Hepatocyte (in vitro differentiated cells): ENCODE results near the gene E2F3. TPM values are rescaled to one million over a fixed set of nuclear protein-coding genes. Genes with fewer than 3 reads are reported as not detected.

Experiments used
- DNase-seq: peaks from one replicate; pipeline ENCODE4 v3.0.0-alpha.2; 2016; ENCODE audit warnings: low spot score
- H2AFZ ChIP-seq: fragments of 200-600 bp; sonication (generic); 2 replicates; pipeline ENCODE4 v1.6.0; 2016; ENCODE audit warnings: antibody characterized with exemption, mild to moderate bottlenecking
- H3K27ac ChIP-seq: fragments of 200-600 bp; sonication (generic); 2 replicates; pipeline ENCODE4 v1.5.1; 2016; ENCODE audit warnings: mild to moderate bottlenecking
- H3K27me3 ChIP-seq: fragments of 200-600 bp; sonication (generic); 2 replicates; pipeline ENCODE4 v1.6.1; 2016
- H3K36me3 ChIP-seq: fragments of 200-600 bp; sonication (generic); replicated peaks from 2 replicates; pipeline ENCODE4 v1.5.1; 2016; ENCODE audit warnings: low read depth; ENCODE audit not compliant: insufficient read depth
- H3K4me1 ChIP-seq: fragments of 200-600 bp; sonication (generic); 2 replicates; pipeline ENCODE4 v1.5.1; 2016; ENCODE audit warnings: mild to moderate bottlenecking, moderate library complexity; ENCODE audit not compliant: insufficient read depth
- H3K4me2 ChIP-seq: fragments of 200-600 bp; sonication (generic); 2 replicates; pipeline ENCODE4 v1.6.0; 2016
- H3K4me3 ChIP-seq: fragments of 200-600 bp; sonication (generic); 2 replicates; pipeline ENCODE4 v1.5.1; 2016; ENCODE audit warnings: mild to moderate bottlenecking
- H3K79me2 ChIP-seq: fragments of 200-600 bp; sonication (generic); 2 replicates; pipeline ENCODE4 v1.6.0; 2017; ENCODE audit warnings: mild to moderate bottlenecking
- H3K9me2 ChIP-seq: fragments of 200-600 bp; sonication (generic); replicated peaks from 2 replicates; pipeline ENCODE4 v1.6.0; 2017; ENCODE audit warnings: mild to moderate bottlenecking; ENCODE audit not compliant: insufficient read depth
- H3K9me3 ChIP-seq: fragments of 200-600 bp; sonication (generic); 2 replicates; pipeline ENCODE4 v1.5.1; 2016; ENCODE audit warnings: low read depth, mild to moderate bottlenecking
- H4K20me1 ChIP-seq: fragments of 200-600 bp; sonication (generic); 2 replicates; pipeline ENCODE4 v1.6.0; 2016; ENCODE audit warnings: mild to moderate bottlenecking; ENCODE audit not compliant: insufficient read depth, poor library complexity, severe bottlenecking
- EZH2 ChIP-seq: fragments of 200-600 bp; sonication (generic); IDR thresholded peaks from 2 replicates; pipeline ENCODE4 v1.6.1; 2016; ENCODE audit warnings: antibody characterized with exemption, mild to moderate bottlenecking, borderline replicate concordance
- EZH2phosphoT487 ChIP-seq: fragments of 200-600 bp; sonication (generic); IDR thresholded peaks from one replicate; pipeline ENCODE4 v1.6.1; 2018; ENCODE audit warnings: antibody characterized with exemption, mild to moderate bottlenecking, low read depth, moderate library complexity; ENCODE audit not compliant: unreplicated experiment, severe bottlenecking
- WGBS: methylation state at CpG from one replicate; pipeline ENCODE4 v1.1.6; 2016; ENCODE audit warnings: low lambda C conversion rate; ENCODE audit errors: missing lambda C conversion rate; 5-methylcytosine and 5-hydroxymethylcytosine counted together
- polyA plus RNA-seq: library from polyadenylated mRNA; unstranded; fragments of >200 nt; fragmentation: Nextera tagmentation; extraction: Ambion mirVana; gene quantifications from 2 replicates; pipeline ENCODE4 v1.2.1, GENCODE V29; 2016
- total RNA-seq: library from RNA; depleted of rRNA; stranded (reverse); fragments of >200 nt; gene quantifications from 2 replicates; pipeline ENCODE4 v1.2.3, GENCODE V29; 2014
- TF ChIP-seq, protein P1 (sequence below): fragments of 200-600 bp; sonication (generic); IDR thresholded peaks from 2 replicates; pipeline ENCODE4 v1.5.1; 2016; ENCODE audit warnings: antibody characterized with exemption, mild to moderate bottlenecking; ENCODE audit not compliant: poor library complexity

E2F3 gene
- total and polyA plus RNA-seq, 2 experiments from 2014 or later = 8.4 to 13.3 TPM

DNA sequence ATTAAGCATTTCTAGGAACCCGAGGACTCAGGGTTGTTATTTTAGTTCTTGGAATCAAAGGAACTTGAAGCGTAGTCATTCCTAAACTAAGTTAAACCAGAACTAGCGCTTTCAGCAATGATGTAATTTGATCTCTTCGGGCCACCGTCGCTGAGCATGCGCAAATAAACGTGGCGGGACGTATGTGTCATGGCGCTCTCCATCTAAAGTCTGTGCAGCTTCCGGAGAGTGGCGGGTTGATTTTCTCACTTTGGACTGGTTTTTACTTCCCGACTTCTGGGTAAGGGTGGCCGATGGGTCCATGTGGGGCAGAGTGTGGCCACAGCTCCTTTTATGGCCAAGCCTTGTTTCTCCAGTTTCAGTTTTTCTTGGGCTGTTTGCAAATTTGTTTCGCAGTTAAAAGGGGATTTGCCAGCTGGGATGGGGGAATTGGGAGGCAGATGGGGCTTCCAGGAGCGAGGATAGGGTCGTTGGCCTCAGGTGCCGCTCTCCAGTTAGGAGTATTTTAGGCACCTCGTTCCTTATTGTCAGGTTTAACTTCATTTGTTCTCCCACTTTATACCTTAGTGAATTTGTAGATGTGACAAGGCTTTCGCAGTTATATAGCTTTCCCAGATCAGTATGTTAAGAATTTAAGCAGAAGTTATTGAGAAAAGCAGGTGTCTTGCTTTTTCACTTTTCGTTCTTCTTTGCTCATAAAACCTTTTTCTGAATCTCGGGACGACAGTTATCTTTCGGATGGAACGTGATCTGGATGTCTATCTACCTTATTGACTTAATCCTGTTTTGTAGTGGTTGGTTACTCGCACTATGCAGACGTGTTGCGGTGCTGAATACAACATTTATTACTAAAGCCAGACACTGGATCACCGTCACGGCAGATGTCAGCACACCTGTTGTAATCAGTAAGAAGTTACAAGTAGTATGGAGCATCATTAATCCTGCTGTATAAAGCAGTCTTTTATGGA, 132.9 kb downstream of the E2F3 start, which contains the start of gene CDKAL1:
Gene CDKAL1 (plus strand): TSS at position 163 of the 968 bp plus-strand sequence. CDS start 11,894 bp downstream, outside the sequence.
- DNase-seq = peak; percentile 92
- Histone ChIP-seq H4K20me1 (no peaks in the 10 kb centered on the region), H3K27me3 (no peaks in the 10 kb centered on the region), H3K27ac (peak within 1 kb of the TSS; percentile 81), H3K79me2 (peaks cover 43% of the 10 kb centered on the region), H3K36me3 (no peaks in the 10 kb centered on the region), H3K9me3 (no peaks in the 10 kb centered on the region), H3K4me2 (peak within 1 kb of the TSS; percentile 74), H2AFZ (peak within 1 kb of the TSS; percentile 74), H3K4me1 (peaks cover 5% of the 10 kb centered on the region), H3K9me2 (no peaks in the 10 kb centered on the region), H3K4me3 (peak within 1 kb of the TSS; percentile 44)
- TF ChIP-seq EZH2 (no peak), EZH2phosphoT487 (no peak)
- 3% methylated on average over 31 of the region's 31 CpGs for WGBS

DNA sequence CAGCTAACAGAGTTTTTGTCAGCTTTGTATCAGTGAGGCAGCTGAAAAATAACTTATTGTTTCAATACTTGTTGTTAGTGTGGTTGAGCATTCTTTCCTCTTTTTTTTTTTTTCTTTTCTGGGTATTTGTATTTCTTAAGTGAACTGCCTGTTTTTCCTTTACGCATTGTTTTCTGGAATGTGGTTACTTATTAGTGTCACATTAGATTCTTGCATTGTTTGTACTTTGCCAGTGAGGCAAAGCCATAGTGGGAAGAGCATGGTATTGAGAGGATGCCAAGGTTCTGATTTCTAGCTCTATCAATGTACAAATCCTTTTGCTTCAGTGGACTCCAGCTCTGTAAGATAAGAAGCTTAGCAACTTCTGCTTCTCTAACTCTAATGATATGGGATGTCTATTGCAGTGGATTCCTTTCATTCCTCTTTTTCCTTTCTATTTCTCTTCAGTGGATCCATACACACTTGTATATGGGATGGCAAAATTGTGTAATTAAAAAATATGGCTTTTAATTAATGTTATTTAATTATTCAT, 136.5 kb downstream of the E2F3 start:
- Histone ChIP-seq H3K4me2 (no peak overlapping the region), H3K27me3 (no peaks in the 10 kb centered on the region), H3K4me3 (no peak overlapping the region), H3K36me3 (no peaks in the 10 kb centered on the region), H3K79me2 (peaks cover 55% of the 10 kb centered on the region), H3K27ac (no peak overlapping the region), H3K9me2 (no peaks in the 10 kb centered on the region), H4K20me1 (no peaks in the 10 kb centered on the region), H2AFZ (no peak overlapping the region), H3K4me1 (peaks cover 5% of the 10 kb centered on the region), H3K9me3 (no peaks in the 10 kb centered on the region)
- no peak for TF ChIP-seq EZH2
- no peak for TF ChIP-seq EZH2phosphoT487
- TF ChIP-seq, protein P1, sequence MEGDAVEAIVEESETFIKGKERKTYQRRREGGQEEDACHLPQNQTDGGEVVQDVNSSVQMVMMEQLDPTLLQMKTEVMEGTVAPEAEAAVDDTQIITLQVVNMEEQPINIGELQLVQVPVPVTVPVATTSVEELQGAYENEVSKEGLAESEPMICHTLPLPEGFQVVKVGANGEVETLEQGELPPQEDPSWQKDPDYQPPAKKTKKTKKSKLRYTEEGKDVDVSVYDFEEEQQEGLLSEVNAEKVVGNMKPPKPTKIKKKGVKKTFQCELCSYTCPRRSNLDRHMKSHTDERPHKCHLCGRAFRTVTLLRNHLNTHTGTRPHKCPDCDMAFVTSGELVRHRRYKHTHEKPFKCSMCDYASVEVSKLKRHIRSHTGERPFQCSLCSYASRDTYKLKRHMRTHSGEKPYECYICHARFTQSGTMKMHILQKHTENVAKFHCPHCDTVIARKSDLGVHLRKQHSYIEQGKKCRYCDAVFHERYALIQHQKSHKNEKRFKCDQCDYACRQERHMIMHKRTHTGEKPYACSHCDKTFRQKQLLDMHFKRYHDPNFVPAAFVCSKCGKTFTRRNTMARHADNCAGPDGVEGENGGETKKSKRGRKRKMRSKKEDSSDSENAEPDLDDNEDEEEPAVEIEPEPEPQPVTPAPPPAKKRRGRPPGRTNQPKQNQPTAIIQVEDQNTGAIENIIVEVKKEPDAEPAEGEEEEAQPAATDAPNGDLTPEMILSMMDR = no peak
- no peak for DNase-seq
- 53% methylated on average over 1 of the region's 1 CpG for WGBS

DNA sequence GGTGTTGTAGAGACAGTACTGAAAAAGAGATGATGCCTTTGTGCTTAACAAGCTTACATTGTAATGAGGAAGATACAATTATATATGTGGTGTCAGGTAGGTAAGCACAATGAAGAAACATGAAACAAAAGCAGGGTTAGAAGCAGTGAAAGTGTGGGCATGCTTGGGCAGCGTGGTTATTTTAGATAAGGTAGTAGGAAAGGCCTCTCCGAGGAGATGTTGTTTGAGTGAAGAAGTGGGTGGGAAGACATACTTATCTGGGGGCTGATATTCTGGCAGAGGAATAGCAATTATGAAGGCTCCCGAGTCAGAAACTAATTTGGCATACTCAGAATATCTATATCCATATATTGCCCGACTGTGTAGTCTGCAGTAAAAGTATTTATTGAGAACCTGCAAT, 137.2 kb downstream of the E2F3 start:
- no peaks in the 10 kb centered on the region for H3K9me3 ChIP-seq
- TF ChIP-seq EZH2 (no peak), EZH2phosphoT487 (no peak)
- TF ChIP-seq, protein P1 = no peak
- no peak overlapping the region for H3K4me2 ChIP-seq
- no peaks in the 10 kb centered on the region for H3K27me3 ChIP-seq
- H3K4me3 ChIP-seq = no peak overlapping the region
- WGBS = 89% methylated on average over 4 of the region's 4 CpGs
- no peaks in the 10 kb centered on the region for H3K36me3 ChIP-seq
- no peak overlapping the region for H3K27ac ChIP-seq
- H4K20me1 ChIP-seq = no peaks in the 10 kb centered on the region
- H3K79me2 ChIP-seq = peaks cover 57% of the 10 kb centered on the region
- no peak for DNase-seq
- H3K9me2 ChIP-seq = no peaks in the 10 kb centered on the region
- peaks cover 5% of the 10 kb centered on the region for H3K4me1 ChIP-seq
- H2AFZ ChIP-seq = no peak overlapping the region

DNA sequence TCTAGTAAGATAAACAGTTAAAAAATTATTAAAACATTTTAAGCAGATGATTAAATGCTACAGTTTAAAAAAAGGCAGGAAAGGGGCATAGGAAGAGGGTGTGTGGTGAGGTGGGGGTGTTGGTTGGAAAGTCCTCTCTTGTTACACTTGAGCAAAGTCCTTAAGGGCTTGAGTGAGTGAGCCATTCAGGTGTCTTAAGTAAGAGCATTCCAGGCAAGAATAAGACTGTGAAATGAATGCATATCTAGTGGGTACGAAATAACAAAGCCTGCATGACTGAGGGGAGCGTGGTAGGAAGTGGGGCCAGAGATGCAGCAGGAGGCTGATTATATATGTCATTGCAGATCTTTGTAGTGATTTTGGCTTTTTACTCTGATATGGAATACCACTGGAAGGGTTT, 137.7 kb downstream of the E2F3 start:
- Histone ChIP-seq H3K4me3 (no peak overlapping the region), H4K20me1 (no peaks in the 10 kb centered on the region), H3K9me2 (no peaks in the 10 kb centered on the region), H3K79me2 (peaks cover 59% of the 10 kb centered on the region), H3K9me3 (no peaks in the 10 kb centered on the region), H3K36me3 (no peaks in the 10 kb centered on the region), H3K27me3 (no peaks in the 10 kb centered on the region), H2AFZ (no peak overlapping the region), H3K27ac (no peak overlapping the region), H3K4me2 (no peak overlapping the region), H3K4me1 (peaks cover 5% of the 10 kb centered on the region)
- TF ChIP-seq EZH2 (no peak), EZH2phosphoT487 (no peak)
- TF ChIP-seq, protein P1 = no peak
- 96% methylated on average over 2 of the region's 2 CpGs for WGBS
- DNase-seq = no peak
